GM12878 (cell line): Measurements from ENCODE around the gene ZNF133. TPM values are rescaled to one million over a fixed set of nuclear protein-coding genes. Genes with fewer than 3 reads are reported as not detected.

ENCODE experiments used
- ATAC-seq: fragments of 200-7000 bp; cut with Tn5 transposase; 3 replicates; pipeline ENCODE4 v1.9.1; 2020; ENCODE audit warnings: mild to moderate bottlenecking, moderate library complexity
- BruUV-seq: library from RNA; stranded (reverse); fragments of 400-500 nt; replicated peaks from 2 replicates; lab custom pipeline; 2021; lab: Mats Ljungman, UMichigan
- CTCF ChIA-PET: fragments of 300-600 bp; sonication (Branson Sonifier 250); formaldehyde crosslinking; extraction: SDS; loops from one replicate; lab custom pipeline; 2021; ENCODE audit warnings: inconsistent platforms; lab: Yijun Ruan, JAX
- POLR2A ChIA-PET: fragments of 350-600 bp; formaldehyde crosslinking; extraction: SDS; loops from one replicate; lab custom pipeline; 2021; ENCODE audit warnings: inconsistent platforms; lab: Charles Lee
- RAD21 ChIA-PET: fragments of 300-600 bp; sonication (Branson Sonifier 250); formaldehyde crosslinking; loops from one replicate; lab custom pipeline; 2023; ENCODE audit warnings: antibody characterized with exemption; ENCODE audit not compliant: unreplicated experiment; lab: Charles Lee
- SMC1A ChIA-PET: fragments of 300-600 bp; sonication (Branson Sonifier 250); formaldehyde crosslinking; loops from one replicate; lab custom pipeline; 2023; ENCODE audit not compliant: unreplicated experiment, uncharacterized antibody; lab: Charles Lee
- DNase-seq: peaks from one replicate; pipeline ENCODE4 v3.0.0-alpha.2; 2011; ENCODE audit warnings: low read depth, low spot score
- FAIRE-seq: peaks from 3 replicates; lab custom pipeline; 2011; peaks lifted over from hg19 to GRCh38; lab: Jason Lieb, UNC
- H2AFZ ChIP-seq: 2 replicates; pipeline ENCODE4 v1.6.0; 2011; ENCODE audit warnings: low read depth, low read length, control low read depth; ENCODE audit not compliant: control insufficient read depth
- H3K27ac ChIP-seq: 2 replicates; pipeline ENCODE4 v1.5.1; 2011; ENCODE audit warnings: control low read depth; ENCODE audit not compliant: control insufficient read depth, insufficient read depth
- H3K27me3 ChIP-seq, 2 experiments: replicated peaks in 1 of 2; 2 replicates each; pipeline versions ENCODE4 v1.6.0 to v1.6.1; 2011; ENCODE audit warnings: low read length in 1 of 2; ENCODE audit not compliant: control insufficient read depth in 2 of 2, insufficient read depth in 2 of 2
- H3K36me3 ChIP-seq, 2 experiments: 2 replicates each; pipeline ENCODE4 v1.5.1; 2011; ENCODE audit warnings: low read length in 1 of 2; ENCODE audit not compliant: control insufficient read depth in 2 of 2, insufficient read depth in 2 of 2
- H3K4me1 ChIP-seq: 2 replicates; pipeline ENCODE4 v1.6.1; 2011; ENCODE audit warnings: mild to moderate bottlenecking, low read length, moderate library complexity, mixed read lengths; ENCODE audit not compliant: control insufficient read depth, insufficient read depth
- H3K4me2 ChIP-seq: 2 replicates; pipeline ENCODE4 v1.6.0; 2011; ENCODE audit warnings: control low read depth; ENCODE audit not compliant: control insufficient read depth, insufficient read depth
- H3K4me3 ChIP-seq: fragments of 200-600 bp; sonication (generic); 2 replicates; pipeline ENCODE4 v1.5.1; 2016
- H3K79me2 ChIP-seq: 2 replicates; pipeline ENCODE4 v1.6.0; 2011; ENCODE audit warnings: low read length; ENCODE audit not compliant: control insufficient read depth, insufficient read depth
- H3K9ac ChIP-seq: 2 replicates; pipeline ENCODE4 v1.8.0; 2011; ENCODE audit warnings: low read length, control low read depth, mixed read lengths; ENCODE audit not compliant: control insufficient read depth, insufficient read depth
- H3K9me3 ChIP-seq: replicated peaks from 3 replicates; pipeline ENCODE4 v1.5.1; 2011; ENCODE audit warnings: mild to moderate bottlenecking, low read length; ENCODE audit not compliant: control insufficient read depth, insufficient read depth
- H4K20me1 ChIP-seq: 2 replicates; pipeline ENCODE4 v1.6.0; 2011; ENCODE audit not compliant: control insufficient read depth, insufficient read depth
- BCL11A ChIP-seq: IDR thresholded peaks from 2 replicates; pipeline ENCODE4 v1.6.1; 2011; ENCODE audit warnings: low read depth, low read length
- BMI1 ChIP-seq: fragments of 450-650 bp; IDR thresholded peaks from 2 replicates; pipeline ENCODE4 v1.6.1; 2016; ENCODE audit warnings: mild to moderate bottlenecking, moderate library complexity, borderline replicate concordance
- CEBPZ ChIP-seq: fragments of 150-350 bp; IDR thresholded peaks from 2 replicates; pipeline ENCODE4 v1.6.1; 2016; ENCODE audit warnings: low read depth, low read length
- ETV6 ChIP-seq, 2 experiments: fragments of 450-650 bp in 1 of 2; IDR thresholded peaks in 1 of 2; conservative IDR thresholded peaks in 1 of 2; 2 replicates each; pipeline ENCODE4 v1.6.1; 2014; ENCODE audit warnings: antibody characterized with exemption in 1 of 2, borderline replicate concordance in 1 of 2, low read depth in 1 of 2, mild to moderate bottlenecking in 1 of 2, moderate library complexity in 1 of 2
- POLR2AphosphoS5 ChIP-seq: IDR thresholded peaks from 2 replicates; pipeline ENCODE4 v1.6.1; 2011; ENCODE audit warnings: mild to moderate bottlenecking, low read length, inconsistent platforms
- PRDM15 ChIP-seq: fragments of 450-650 bp; formaldehyde crosslinking; IDR thresholded peaks from 2 replicates; pipeline ENCODE4 v1.4.0; 2020; ENCODE audit warnings: mild to moderate bottlenecking, moderate library complexity
- RELB ChIP-seq: fragments of 450-650 bp; IDR thresholded peaks from 2 replicates; pipeline ENCODE4 v1.6.1; 2017; ENCODE audit warnings: low read depth, mild to moderate bottlenecking, moderate library complexity
- TCF12 ChIP-seq: IDR thresholded peaks from 2 replicates; pipeline ENCODE4 v1.6.1; 2011; ENCODE audit warnings: low read depth, mild to moderate bottlenecking, low read length
- WGBS: methylation state at CpG from one replicate; pipeline ENCODE4 v1.1.6; 2016; ENCODE audit warnings: low lambda C conversion rate; ENCODE audit not compliant: insufficient replicate concordance, insufficient coverage; ENCODE audit errors: missing lambda C conversion rate; 5-methylcytosine and 5-hydroxymethylcytosine counted together
- in situ Hi-C: fragments of 300-500 bp; cut with MboI; formaldehyde crosslinking; loops from 9 replicates; pipeline ENCODE4 v1.14.3; 2018; ENCODE audit warnings: mixed read lengths
- intact Hi-C: fragments of 100-400 bp; cut with micrococcal nuclease; formaldehyde crosslinking; loops from one replicate; pipeline ENCODE4 v1.14.2; 2022; ENCODE audit not compliant: unreplicated experiment
- polyA plus RNA-seq, 11 experiments: library from polyadenylated mRNA; depleted of rRNA in 4 of 11; unstranded in 6 of 11; stranded (reverse) in 5 of 11; fragments of >200 nt; fragmentation: Nextera tagmentation in 4 of 11; fragmentation: Illumina TruSeq in 1 of 11; extraction: Ambion mirVana in 4 of 11; extraction: Trizol in 1 of 11; gene quantifications; 1 replicate in 1 of 11; 2 replicates in 10 of 11; pipeline versions ENCODE4 v1.2.1 to v1.2.3, GENCODE V29; 2011 to 2016; ENCODE audit warnings: inconsistent platforms in 2 of 11, missing spikeins in 2 of 11, low read depth in 1 of 11
- total RNA-seq, 4 experiments: library from RNA; depleted of rRNA in 3 of 4; stranded (reverse); fragments of >200 nt in 3 of 4; fragmentation: Illumina TruSeq in 1 of 4; extraction: Trizol in 1 of 4; gene quantifications; 2 replicates each; pipeline versions ENCODE4 v1.2.1 to v1.2.3, GENCODE V29; 2013 to 2021

The ZNF133 gene
- total and polyA plus RNA-seq, 10 of the 15 experiments (the other 5 are each of a cell fraction or from before 2014, with no cell fraction given): 2.0 to 9.3 (median 7.3) TPM

GRCh38 chr20:18250217-18250616 lies 38.1 kb upstream of the ZNF133 start (continued):
- TF ChIP-seq RELB: no peak
- TF ChIP-seq CEBPZ: no peak

GRCh38 chr20:18252597-18253451 lies 35.5 kb upstream of the ZNF133 start:
- CTCF ChIA-PET: no interaction called here
- no peaks in the 10 kb centered on the region for H3K36me3 ChIP-seq
- H3K4me1 ChIP-seq: no peaks in the 10 kb centered on the region
- DNase-seq (no peak), ATAC-seq (no peak), FAIRE-seq (no peak)
- H3K9me3 ChIP-seq: no peaks in the 10 kb centered on the region
- POLR2A ChIA-PET: no interaction called here
- WGBS: 44% methylated on average over 20 of the region's 20 CpGs
- H3K4me2 ChIP-seq: no peak overlapping the region
- intact Hi-C loops (no loop called here), in situ Hi-C loops (no loop called here)
- no TSS peak for BruUV-seq
- no peak overlapping the region for H3K9ac ChIP-seq
- H3K79me2 ChIP-seq: no peaks in the 10 kb centered on the region
- SMC1A ChIA-PET: no interaction called here
- H3K27me3 ChIP-seq: no peaks in the 10 kb centered on the region; a peak in 1 of 4 replicates
- no peak overlapping the region for H3K27ac ChIP-seq
- no peak overlapping the region for H2AFZ ChIP-seq
- RAD21 ChIA-PET: no interaction called here
- no peaks in the 10 kb centered on the region for H4K20me1 ChIP-seq
- no peak overlapping the region for H3K4me3 ChIP-seq
- no peak for TF ChIP-seq BMI1
- no peak for TF ChIP-seq TCF12
- no peak for TF ChIP-seq ETV6 (conservative IDR thresholded peaks at IDR 0.05 in 1 of 2, IDR thresholded peaks at IDR 0.05 in 1 of 2; ENCODE audit: borderline replicate concordance in 1 of 2, low read depth in 1 of 2)
- no peak for TF ChIP-seq POLR2AphosphoS5
- no peak for TF ChIP-seq BCL11A
- no peak for TF ChIP-seq PRDM15
